HS-27A (cell line): ENCODE data around the gene PRDM16.

Source experiments
- DNase-seq: peaks from one replicate; pipeline ENCODE4 v3.0.0-alpha.2; 2012; ENCODE audit warnings: low read depth, missing footprints

The PRDM16 gene

DNA sequence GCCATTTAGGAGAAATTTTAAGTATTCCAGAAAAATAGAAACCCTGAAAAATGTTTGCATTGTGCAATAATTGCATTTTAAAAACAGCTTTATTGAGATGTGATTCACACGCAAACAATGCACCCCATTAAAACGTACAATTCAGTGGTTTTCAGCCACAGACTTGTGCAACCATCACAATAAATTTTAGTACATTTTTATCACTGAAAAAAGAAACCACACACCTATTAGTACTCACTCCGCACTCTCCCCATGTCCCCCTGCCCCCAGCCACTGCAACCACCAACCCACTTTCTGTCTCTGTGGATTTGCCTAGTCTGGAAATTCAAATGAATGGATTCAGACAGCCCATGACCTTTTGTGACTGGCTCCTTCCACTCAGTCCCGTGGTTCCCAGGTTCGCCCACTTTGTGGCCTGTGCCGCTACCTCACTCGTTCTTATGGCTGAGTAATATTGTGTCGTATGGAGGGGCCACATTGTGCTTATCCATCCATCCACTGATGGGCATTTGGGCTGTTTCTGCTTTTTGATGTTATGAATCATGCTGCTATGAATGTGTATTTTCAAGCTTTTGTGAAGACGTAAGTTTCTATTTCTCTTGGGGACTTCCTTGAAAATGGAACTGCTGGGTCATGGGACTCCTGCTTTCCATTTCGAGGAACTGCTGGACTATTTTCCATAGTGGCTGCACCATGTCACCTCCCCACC, 237.7 kb downstream of the PRDM16 start:
- DNase-seq: no peak

DNA sequence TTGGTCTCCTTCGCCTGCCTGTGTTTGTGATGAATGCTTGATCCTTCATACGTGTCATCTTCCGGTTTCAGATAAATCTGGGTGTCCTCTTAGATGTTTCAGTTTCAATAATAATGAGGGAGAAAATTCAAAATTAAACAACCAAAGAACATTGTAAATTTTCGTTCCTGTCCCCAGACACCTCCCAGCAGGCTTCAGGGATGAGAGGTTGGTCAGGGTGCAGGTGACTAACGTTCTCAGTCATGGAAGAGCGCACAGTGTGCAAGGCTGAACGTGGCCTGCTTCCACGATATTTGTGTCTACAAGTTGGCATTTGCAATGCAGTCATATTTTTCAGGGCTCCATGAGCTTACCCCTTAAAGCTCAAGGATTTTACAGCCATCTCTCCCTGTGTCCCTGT, 238.4 kb downstream of the PRDM16 start:
- no peak for DNase-seq

DNA sequence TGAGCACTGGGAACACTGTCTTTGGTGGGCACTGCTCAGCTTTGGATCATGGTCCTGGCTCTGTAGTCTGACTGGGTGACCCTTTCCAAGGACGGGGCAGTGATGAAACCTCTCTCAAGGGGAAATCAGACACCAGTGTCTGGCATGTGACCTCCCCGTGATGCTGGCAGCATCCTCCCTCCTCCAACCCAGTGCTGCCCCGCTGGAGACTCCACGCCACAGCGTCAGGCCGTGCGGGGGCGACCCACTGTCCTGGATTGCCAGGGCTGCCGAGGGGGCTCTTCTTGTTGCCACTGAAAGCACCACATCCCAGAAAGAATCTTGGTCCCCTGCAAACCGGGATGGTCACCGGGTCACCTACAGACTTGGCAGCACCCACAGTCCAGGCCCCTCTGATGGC, 239.1 kb downstream of the PRDM16 start:
- DNase-seq: no peak

DNA sequence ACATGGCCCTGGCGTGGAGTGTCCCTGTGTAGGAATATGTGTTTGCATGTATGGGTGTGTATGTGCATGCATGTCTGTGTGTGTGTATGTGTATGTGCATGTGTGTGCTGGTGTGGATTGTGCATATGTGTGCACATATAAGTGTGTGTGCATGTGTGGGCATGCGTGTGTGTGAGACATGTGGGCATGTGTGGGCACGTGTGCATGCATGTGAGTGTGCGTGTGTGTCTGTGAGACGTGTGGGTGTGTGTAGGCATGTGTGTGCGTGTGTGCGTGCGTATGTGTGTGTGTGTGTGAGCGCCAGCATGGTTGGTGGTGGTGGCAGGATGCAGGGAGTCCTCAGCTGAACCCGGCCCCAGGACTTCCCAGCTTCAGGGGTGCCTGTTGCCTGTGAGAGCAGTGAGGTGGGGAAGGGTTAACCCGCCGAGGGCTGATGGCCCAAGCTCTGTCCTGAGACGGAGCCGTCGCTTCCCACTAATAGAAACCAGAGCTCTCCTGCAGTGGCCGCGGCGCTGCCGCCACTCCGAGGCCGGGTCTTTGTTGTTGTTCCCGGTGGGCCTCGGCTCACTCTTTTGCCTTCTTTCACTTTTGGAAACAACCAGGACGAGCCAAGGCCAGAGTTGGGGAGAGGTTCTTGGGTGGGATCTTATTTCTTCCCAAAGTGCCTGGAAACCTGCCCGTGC, 241.9 kb downstream of the PRDM16 start:
- no peak for DNase-seq

DNA sequence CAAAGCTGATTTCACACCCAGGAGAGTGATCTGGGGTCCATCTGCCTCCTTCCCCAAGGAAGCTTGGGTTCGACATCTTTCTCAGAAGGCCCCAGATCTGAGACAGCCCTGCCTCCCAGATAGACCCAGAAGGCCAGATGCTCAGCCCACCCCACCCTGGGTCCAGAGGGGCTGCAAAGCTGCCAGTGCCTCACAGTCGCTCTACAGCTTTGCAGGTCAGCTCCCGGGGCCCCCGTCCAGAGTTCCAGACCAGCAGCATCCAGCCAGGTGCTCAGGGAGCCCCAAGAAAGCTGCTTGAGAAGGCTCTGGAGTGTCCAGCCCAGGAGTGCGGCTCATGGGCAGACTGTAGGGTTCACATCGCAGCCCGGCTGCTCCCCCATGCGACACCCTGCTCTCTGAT, 242.7 kb downstream of the PRDM16 start:
- DNase-seq: no peak

DNA sequence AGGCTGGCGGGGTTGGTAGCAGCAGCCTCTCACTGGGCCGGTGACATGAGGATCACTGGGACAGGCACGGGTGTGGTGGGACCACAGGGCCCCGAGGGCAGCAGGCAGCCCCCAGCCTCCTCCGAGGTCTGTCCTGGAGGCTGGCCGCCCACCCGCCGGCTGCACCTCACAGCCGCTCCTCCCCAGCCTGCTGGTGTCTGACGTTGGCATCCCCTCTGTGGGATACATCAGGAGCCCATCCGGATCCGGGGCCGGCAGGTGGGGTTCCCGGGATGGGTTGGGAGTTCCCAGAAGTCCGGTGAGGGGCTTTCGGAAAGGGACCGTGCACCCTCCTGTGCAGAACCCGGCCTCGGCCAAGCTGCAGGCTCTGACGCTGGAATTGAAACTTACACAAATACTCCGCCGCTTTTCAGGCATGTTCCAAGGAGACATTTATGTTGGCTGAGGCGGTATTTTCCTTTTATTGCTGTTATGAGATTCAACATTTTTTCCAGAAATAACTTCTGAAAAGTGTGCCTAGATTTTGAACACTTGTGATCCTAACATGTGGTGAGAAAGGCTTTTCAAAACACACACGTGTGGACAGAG, 243.4 kb downstream of the PRDM16 start:
- DNase-seq: no peak

DNA sequence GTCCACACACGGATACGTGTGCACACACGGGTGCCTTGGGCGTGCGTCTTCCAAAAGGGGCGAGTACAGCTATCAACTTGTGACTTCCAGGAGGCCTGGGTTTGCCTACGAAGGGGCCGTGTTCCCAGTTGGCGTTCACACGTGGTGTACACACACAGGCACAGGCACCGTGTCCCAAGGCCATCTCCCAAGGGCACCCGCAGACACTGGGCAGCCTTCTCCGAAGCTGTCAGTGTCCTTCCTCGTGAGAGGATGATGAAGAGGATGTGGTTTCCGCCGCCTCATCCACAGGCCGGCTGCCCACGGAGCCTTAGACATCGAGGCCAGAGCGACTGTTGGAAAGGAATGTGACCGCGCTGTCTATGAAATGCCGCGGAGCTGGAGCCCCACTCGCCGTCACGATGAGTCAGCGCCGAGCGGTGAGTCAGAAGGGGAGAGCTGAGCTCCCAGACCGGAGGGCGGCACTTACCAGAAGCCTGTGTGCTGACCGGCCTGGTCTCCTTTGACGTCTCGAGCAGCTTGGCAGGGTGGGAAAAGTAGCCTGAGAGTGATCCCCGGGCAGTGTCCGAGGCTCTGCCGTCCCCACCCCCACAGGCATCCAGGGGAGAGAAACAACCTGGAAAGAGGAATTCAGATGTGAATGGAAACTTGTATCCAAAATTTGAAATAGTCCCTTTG, 244.0 kb downstream of the PRDM16 start:
- DNase-seq: peak; percentile 61

DNA sequence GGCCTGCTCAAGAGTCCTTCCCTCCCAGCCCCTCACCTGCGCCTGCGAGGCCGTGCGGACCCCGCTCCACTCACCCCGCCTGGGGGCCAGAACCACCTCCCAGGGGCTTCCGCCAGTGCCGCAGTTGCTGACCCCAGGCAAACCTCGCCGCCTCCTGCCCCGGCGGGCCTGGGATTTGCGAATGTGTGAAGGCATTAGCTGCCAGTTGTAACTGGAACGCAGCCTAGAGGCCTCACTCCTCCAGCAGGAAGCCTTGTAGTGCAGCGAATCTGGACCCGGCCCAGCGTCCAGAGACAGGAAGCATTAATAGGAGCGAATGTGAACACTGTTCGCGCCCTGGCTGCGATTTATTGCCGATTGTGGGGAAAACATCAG, 244.6 kb downstream of the PRDM16 start:
- DNase-seq: no peak

DNA sequence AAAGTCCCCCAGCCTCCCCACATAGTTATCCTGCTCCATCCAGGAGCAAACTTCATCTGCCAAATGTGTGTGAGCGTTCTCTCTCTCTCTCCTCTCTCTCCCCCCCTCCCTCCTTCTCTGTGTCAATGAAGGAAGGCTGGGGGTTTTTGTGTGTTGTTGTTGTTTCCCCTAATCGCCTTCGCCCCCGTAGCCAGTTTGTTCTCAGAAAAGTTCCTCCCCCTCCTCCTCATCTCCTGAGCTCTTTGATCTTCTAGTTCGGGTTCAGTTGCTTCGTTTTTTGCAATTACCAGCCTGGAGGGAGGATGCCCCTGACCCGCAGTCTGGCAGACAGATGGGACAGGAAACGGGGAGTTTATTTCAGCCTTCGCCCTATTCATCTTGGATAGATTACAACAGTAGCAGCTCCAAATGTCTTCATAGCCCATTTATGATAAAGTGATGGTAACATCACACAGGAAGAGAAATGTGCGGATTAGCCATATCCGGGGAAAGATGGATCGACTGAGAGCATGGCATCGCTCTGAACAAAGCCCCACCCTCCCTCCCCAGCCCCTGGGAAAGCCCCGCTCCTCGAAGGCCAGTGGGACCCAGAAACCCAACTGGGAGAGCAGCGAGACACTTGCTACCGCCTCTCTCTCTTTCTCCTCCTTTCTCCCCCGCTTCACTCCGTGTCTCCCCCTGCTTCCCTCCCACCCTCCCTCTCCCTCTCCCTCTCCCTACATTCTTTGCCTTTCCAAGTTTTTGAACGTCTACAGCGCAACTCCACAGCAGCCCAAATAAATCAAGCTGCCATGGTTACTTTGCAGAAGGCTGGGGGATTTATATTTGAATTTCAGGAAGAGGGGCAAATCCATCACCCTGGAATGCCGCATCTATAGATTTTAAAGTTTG, 245.7 kb downstream of the PRDM16 start:
- DNase-seq: no peak

DNA sequence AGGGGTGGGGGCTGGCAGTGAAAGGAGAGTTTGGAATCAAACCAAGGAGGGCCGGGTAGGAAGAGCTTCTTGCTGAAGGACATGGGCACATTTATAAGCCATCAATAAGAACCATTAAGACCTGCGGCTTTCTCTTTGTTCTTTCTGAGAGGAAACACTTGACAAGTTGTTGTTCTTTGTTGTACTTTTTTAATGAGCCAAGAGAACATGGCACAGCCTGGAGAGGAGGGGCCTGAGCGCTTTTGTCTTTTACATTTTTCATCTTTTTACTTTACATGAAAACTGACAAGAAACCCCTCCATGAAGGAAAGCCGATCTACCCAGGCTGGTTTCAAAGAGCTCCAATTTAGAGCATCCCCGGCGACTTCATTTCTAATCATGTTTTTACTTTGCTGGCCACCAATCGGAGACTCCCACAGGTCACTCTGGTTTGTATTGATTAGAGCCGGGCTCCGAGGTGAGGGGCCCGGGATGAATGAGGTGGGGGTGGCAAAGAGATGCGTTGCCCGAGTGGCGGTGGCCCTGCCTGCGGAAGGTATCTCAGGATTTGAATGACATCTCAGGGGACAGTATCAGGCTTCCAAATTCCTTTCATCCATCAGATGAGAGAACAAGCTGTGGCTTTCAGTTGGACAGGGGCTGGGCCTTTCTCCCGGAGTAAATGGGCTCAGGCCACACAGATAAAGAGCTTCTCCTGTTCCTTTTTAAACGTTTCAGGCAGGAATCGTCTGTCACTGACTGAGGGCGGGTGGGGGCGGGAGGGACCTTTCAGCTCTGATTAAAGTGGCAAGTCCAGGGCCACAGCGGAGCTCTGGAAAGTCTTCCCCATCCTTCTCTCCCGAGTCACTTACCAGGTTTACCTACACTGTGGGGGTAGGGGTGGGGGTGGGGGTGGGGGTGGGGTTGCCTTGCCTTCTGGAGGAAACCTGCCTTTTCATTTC, 246.7 kb downstream of the PRDM16 start:
- no peak for DNase-seq

DNA sequence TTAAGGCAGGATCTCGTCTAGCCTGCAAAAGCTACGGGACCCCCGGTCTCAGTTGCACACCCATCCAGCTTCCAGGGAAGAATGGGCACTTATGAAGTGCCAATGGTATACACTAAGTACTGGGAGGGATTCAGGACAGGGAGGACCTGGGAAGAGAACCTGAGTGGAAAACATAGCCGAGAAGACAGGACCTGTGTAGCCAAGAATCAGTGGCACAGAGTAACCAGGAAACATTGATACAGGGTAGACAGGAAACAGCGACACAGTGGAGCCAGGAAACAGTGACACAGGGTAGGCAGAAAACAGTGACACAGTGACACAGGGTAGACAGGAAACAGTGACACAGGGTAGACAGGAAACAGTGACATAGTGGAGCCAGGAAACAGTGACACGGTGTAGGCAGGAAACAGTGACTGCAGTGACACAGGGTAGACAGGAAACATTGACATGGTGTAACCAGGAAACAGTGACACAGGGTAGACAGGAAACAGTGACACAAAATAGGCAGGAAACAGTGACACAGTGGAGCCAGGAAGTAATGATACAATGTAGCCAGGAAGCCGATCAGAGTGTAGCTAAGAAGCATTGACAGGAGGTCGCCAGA, 247.4 kb downstream of the PRDM16 start:
- no peak for DNase-seq

DNA sequence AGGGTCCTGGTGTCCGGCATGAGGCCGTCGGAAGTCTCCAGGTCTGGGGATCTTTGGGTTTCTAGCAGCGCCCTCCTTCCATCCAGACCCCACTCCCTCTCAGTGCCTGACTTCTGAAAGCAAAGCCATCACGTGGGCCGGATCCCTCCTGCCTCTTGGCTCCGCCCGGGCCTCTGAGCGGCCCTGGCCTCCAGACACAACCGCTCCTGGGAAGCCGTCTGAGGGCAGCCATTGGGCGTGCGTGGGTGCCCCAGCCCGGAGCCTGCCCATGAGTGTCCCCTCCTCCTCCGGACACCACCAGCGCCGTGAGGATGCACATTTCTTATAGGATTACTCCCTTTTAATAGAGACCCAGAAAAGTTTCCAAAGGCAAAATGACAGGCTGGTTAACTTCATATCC, 248.5 kb downstream of the PRDM16 start:
- DNase-seq: no peak

DNA sequence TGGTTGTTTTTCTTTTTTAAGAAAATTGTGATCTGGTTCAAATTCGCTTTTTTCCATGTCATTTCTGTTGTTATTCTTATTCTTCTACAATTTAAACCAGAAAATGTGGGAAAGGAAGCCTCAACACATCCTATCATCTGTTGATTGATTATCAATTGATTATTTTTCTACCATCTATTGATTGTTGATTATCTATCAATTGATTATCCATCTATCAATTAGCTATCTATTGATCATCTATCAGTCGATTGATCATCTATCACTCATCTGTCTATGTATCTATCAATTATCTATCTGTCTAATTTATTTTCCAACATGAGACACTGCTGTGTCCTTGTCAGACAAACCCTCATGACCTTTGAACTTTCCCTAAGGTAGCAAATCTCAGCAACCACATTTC, 249.3 kb downstream of the PRDM16 start:
- no peak for DNase-seq

DNA sequence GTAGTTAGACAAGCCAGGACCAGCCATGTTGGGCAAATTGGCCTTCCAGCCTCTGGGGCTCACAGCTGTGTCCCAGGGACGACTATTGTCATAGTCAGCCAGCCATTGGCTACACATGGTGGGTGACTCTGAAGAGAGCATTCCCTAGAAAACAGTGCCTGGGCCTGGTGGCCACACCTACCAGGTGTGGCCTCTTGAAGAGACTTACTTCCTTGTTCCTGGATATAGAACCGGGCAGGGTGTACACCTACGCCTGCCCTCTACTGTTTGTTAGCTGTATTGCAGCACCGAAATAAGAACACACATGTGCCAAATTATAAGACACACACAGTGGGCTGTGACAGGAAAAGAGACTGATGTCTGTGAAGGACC, 250.9 kb downstream of the PRDM16 start:
- no peak for DNase-seq

DNA sequence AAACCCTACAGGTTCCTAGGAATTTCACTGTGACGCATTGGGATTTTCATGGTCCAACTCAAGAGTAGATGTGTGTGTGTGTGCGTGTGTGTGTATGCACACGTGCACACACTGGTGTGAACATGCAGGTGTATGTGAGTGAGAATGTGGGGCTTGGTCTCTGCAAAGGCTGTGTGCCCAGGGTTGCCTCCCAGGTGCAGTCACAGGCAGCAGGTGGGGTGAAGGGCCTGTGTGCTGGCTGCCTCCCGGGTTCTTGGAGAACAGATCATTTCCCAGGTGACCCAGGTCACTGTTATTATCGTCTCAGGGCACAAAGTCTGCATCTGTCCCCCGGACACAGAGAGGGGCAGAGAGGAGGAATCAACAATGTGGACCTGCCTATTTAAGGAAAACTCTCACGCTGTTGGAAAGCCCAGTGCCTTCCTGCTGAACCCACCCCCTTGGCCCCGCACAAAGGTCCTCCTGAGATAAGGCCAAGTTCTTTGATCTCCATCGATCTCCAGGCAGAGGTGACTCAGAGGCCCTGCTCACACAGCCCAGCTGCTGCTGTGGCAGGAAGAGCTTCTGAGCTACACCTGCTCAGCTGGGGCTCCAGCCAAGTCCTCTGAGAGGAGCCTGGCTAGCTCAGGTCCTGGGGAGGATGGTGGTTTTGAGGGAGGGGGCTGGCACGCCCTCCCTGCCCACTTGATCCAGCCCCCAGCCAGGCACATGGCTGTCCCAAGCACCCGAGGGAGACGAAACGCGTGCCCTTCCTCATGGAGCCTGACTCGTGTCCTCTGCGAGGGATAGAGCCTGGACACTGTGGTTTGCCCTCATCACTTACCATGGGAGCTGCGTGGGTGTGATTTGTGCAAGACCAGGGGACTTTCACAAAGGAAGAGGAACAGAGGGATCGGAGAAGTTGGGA, 251.5 kb downstream of the PRDM16 start:
- no peak for DNase-seq

DNA sequence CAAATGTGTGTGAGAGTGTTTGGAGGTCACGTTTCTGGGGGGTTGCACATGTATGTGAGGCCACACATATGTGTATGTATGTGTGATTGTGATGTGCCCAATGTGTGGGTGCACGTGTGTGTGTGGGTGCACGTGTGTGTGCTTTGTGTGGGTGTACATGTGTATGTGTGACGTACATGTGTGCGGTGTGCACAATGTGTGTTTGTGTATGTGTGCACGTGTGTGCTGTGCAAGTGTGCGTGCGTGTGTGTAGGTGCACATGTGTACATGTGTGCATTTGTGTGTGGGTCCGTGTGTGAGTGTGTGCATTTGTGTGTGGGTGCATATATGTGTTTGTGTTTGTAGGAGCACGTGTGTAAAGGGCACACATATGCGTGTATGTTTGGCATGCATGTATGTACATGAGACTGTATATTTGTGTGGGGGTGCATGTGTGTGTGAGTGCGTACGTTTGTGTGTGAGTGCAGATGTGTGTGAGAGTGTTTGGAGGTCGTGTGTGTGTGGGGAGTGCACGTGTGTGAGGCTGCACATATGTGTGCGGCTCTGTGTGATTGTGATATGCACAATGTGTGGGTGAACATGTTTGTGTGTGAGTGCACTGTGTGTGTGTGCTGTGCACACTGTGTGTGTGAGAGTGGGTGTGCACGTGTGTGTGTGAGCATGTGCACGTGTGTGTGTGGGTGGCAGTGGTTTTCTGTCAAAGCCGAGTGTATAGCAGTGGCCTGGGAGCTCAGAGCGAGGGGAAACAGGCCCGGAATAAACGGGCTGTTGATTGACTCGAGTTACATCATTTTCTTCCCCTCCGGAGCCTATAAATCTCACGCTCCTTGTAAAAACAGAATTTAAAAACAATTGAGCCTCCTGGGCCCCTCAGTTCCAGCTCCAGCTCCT, 252.8 kb downstream of the PRDM16 start:
- no peak for DNase-seq

DNA sequence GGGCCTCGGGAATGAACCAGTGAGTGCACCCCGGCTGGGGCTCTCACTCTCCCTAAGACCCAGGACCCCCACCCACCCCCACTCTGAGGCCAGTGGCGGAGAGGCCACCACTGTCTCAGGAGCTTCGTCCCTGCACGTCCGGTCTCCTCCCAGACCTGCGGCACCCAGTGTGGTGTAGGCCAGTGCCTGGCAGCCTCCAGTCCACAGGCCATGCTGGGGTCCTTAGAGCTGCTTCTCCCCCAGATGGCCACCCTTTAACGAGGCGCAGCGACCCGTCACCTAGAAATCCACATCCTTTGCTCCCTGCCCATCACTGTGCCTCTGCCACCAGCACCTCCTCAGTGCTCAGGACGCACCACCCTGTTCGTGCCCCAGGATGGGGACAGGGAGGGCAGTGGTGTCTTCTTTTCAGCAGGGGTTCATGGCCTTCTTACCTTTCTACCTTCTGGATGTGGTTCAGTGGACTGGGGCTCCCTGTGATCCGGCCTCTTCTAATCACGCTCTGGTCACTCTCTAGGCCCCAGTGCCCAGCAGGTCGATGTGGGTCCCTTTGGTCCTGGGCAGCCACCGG, 253.5 kb downstream of the PRDM16 start:
- DNase-seq: no peak
